ENCODE results near the gene ADGRB3.

Gene ADGRB3

DNA sequence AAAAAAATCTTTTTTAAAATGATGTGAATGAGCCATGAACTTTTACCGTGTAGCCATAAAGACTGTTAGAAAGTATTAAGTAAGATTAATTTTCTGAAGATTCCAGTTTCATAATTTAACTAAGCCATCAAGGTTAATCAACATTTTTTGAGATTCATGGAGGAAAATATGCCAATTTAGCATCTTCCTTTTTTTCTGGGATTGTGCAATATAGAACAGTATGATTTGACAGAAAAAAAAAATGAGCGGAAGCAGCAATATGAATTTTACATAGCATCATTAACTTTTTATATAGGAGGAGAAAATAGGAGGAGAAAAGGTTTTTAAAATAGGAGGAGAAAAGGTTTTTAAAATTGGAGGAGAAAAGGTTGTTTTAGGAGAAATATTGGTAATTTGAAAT lies 306.3 kb downstream of the ADGRB3 start:
- Histone ChIP-seq H3K23ac (ENCODE audit: low read depth, low read length, poor library complexity) (no peak overlapping the region), H3K4me3 (ENCODE audit: low read length in 2 of 2) (no peak overlapping the region), H3K4me1 (ENCODE audit: control insufficient read depth in 2 of 2, insufficient read depth in 1 of 2, low read depth in 1 of 2, low read length in 2 of 2) (no peaks in the 10 kb centered on the region), H3K14ac (ENCODE audit: low read length) (no peak overlapping the region), H2BK15ac (ENCODE audit: low read length) (no peak overlapping the region), H3K9me3 (replicated peaks in 1 of 2; ENCODE audit: control insufficient read depth in 2 of 2, insufficient read depth in 1 of 2, low read depth in 1 of 2, low read length in 2 of 2) (no peaks in the 10 kb centered on the region), H4K8ac (ENCODE audit: low read depth, low read length) (no peak overlapping the region), H3K18ac (ENCODE audit: low read length) (no peak overlapping the region), H2BK120ac (ENCODE audit: low read depth, low read length) (no peak overlapping the region), H2AK5ac (ENCODE audit: low read depth, low read length) (no peak overlapping the region), H3K79me1 (ENCODE audit: low read depth, low read length) (no peaks in the 10 kb centered on the region), H3K4me2 (ENCODE audit: insufficient read depth, low read length, poor library complexity, severe bottlenecking) (no peak overlapping the region), H3K36me3 (replicated peaks in 1 of 2; ENCODE audit: control insufficient read depth in 2 of 2, insufficient read depth in 2 of 2, low read length in 2 of 2) (no peaks in the 10 kb centered on the region), H2BK5ac (ENCODE audit: low read length) (no peak overlapping the region), H3K9ac (ENCODE audit: low read depth, low read length, poor library complexity) (no peak overlapping the region), H3K4ac (ENCODE audit: low read length) (no peak overlapping the region), H3K27ac (replicated peaks; ENCODE audit: low read length) (no peak overlapping the region), H4K91ac (ENCODE audit: low read depth, low read length, poor library complexity) (no peak overlapping the region), H2BK12ac (ENCODE audit: low read length) (no peak overlapping the region), H2AFZ (ENCODE audit: low read length) (no peak overlapping the region), H3K27me3 (ENCODE audit: control insufficient read depth in 3 of 3, insufficient read depth in 3 of 3, low read depth in 1 of 3, low read length in 3 of 3) (no peaks in the 10 kb centered on the region)
- no CpG with 5 or more reads among the region's 2 CpGs for WGBS, 2 donors (ENCODE audit: extremely low coverage in 2 of 2, insufficient read length in 2 of 2, insufficient replicate concordance in 1 of 2)
- DNase-seq (ENCODE audit: low spot score) = no peak

DNA sequence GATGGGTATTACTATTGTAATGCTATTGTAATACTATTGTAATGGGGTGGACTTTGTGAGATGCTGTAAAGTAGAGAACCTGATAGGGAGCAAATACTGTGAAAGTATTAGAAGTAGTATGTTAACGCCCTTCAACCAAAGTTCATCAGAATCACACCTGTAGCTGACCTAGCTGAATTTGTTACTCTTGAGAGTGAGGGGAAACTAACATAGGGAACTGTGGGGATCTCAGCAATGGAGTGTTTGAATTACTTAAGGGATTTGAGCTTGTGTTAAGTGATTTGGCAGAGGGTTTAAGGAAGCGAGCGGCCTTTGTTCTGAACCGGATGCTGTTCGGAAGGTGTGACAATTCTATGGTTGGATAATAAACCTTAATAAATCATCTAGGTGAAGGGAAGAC lies 312.6 kb downstream of the ADGRB3 start:
- no peak overlapping the region for H3K4me2 ChIP-seq (ENCODE audit: insufficient read depth, low read length, poor library complexity, severe bottlenecking)
- no peak overlapping the region for H2AK5ac ChIP-seq (ENCODE audit: low read depth, low read length)
- no peak overlapping the region for H2BK15ac ChIP-seq (ENCODE audit: low read length)
- no peak overlapping the region for H4K8ac ChIP-seq (ENCODE audit: low read depth, low read length)
- no peak overlapping the region for H2BK120ac ChIP-seq (ENCODE audit: low read depth, low read length)
- H3K9ac ChIP-seq (ENCODE audit: low read depth, low read length, poor library complexity) = no peak overlapping the region
- H3K27me3 ChIP-seq (ENCODE audit: control insufficient read depth in 3 of 3, insufficient read depth in 3 of 3, low read depth in 1 of 3, low read length in 3 of 3) = no peaks in the 10 kb centered on the region
- H3K4me3 ChIP-seq (ENCODE audit: low read length in 2 of 2) = no peak overlapping the region
- H3K36me3 ChIP-seq (replicated peaks in 1 of 2; ENCODE audit: control insufficient read depth in 2 of 2, insufficient read depth in 2 of 2, low read length in 2 of 2) = no peaks in the 10 kb centered on the region
- H3K9me3 ChIP-seq (replicated peaks in 1 of 2; ENCODE audit: control insufficient read depth in 2 of 2, insufficient read depth in 1 of 2, low read depth in 1 of 2, low read length in 2 of 2) = no peaks in the 10 kb centered on the region
- H4K91ac ChIP-seq (ENCODE audit: low read depth, low read length, poor library complexity) = no peak overlapping the region
- no peaks in the 10 kb centered on the region for H3K79me1 ChIP-seq (ENCODE audit: low read depth, low read length)
- H3K4ac ChIP-seq (ENCODE audit: low read length) = no peak overlapping the region
- H2BK5ac ChIP-seq (ENCODE audit: low read length) = no peak overlapping the region
- WGBS, 2 donors (ENCODE audit: extremely low coverage in 2 of 2, insufficient read length in 2 of 2, insufficient replicate concordance in 1 of 2) = no CpG with 5 or more reads among the region's 5 CpGs
- H3K27ac ChIP-seq (replicated peaks; ENCODE audit: low read length) = no peak overlapping the region
- peaks cover 2 to 3% of the 10 kb centered on the region in 2 donors for H3K4me1 ChIP-seq (ENCODE audit: control insufficient read depth in 2 of 2, insufficient read depth in 1 of 2, low read depth in 1 of 2, low read length in 2 of 2)
- H3K18ac ChIP-seq (ENCODE audit: low read length) = no peak overlapping the region
- DNase-seq (ENCODE audit: low spot score) = no peak
- no peak overlapping the region for H3K14ac ChIP-seq (ENCODE audit: low read length)
- no peak overlapping the region for H2AFZ ChIP-seq (ENCODE audit: low read length)
- H2BK12ac ChIP-seq (ENCODE audit: low read length) = no peak overlapping the region
- H3K23ac ChIP-seq (ENCODE audit: low read depth, low read length, poor library complexity) = no peak overlapping the region

DNA sequence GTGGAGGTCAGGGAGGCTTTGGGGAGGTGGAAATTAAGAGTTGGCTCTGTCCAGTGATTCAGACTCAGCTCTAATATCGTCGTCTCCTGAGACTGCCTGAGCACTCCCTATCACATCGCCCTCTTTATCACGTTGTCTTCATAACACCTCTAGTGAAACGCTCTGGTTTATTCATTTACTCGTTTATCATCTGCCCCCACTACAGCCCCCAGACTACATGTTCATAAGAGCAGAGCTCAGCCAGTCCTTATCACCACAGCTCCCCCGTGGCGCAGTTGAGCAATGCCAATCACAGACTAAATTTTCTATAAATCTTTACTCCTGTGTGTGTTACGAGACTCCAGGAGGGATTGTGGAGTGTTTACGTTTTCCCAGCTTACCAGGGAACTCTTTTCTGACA lies 316.2 kb downstream of the ADGRB3 start:
- Histone ChIP-seq H2AFZ (ENCODE audit: low read length) (no peak overlapping the region), H3K79me1 (ENCODE audit: low read depth, low read length) (no peaks in the 10 kb centered on the region), H3K36me3 (replicated peaks in 1 of 2; ENCODE audit: control insufficient read depth in 2 of 2, insufficient read depth in 2 of 2, low read length in 2 of 2) (peaks cover 0 to 4% of the 10 kb centered on the region in 2 donors), H4K91ac (ENCODE audit: low read depth, low read length, poor library complexity) (no peak overlapping the region), H2AK5ac (ENCODE audit: low read depth, low read length) (no peak overlapping the region), H3K4me2 (ENCODE audit: insufficient read depth, low read length, poor library complexity, severe bottlenecking) (no peak overlapping the region), H2BK15ac (ENCODE audit: low read length) (no peak overlapping the region), H3K4me3 (ENCODE audit: low read length in 2 of 2) (no peak overlapping the region), H2BK120ac (ENCODE audit: low read depth, low read length) (no peak overlapping the region), H3K27ac (replicated peaks; ENCODE audit: low read length) (no peak overlapping the region), H3K9ac (ENCODE audit: low read depth, low read length, poor library complexity) (no peak overlapping the region), H3K23ac (ENCODE audit: low read depth, low read length, poor library complexity) (no peak overlapping the region), H2BK5ac (ENCODE audit: low read length) (no peak overlapping the region), H3K9me3 (replicated peaks in 1 of 2; ENCODE audit: control insufficient read depth in 2 of 2, insufficient read depth in 1 of 2, low read depth in 1 of 2, low read length in 2 of 2) (no peaks in the 10 kb centered on the region), H4K8ac (ENCODE audit: low read depth, low read length) (no peak overlapping the region), H3K4ac (ENCODE audit: low read length) (no peak overlapping the region), H3K4me1 (ENCODE audit: control insufficient read depth in 2 of 2, insufficient read depth in 1 of 2, low read depth in 1 of 2, low read length in 2 of 2) (peaks cover 2 to 3% of the 10 kb centered on the region in 2 donors), H3K14ac (ENCODE audit: low read length) (no peak overlapping the region), H3K18ac (ENCODE audit: low read length) (no peak overlapping the region), H3K27me3 (ENCODE audit: control insufficient read depth in 3 of 3, insufficient read depth in 3 of 3, low read depth in 1 of 3, low read length in 3 of 3) (no peaks in the 10 kb centered on the region), H2BK12ac (ENCODE audit: low read length) (no peak overlapping the region)
- no peak for DNase-seq (ENCODE audit: low spot score)
- no CpG with 5 or more reads among the region's 10 CpGs for WGBS, 2 donors (ENCODE audit: extremely low coverage in 2 of 2, insufficient read length in 2 of 2, insufficient replicate concordance in 1 of 2)

DNA sequence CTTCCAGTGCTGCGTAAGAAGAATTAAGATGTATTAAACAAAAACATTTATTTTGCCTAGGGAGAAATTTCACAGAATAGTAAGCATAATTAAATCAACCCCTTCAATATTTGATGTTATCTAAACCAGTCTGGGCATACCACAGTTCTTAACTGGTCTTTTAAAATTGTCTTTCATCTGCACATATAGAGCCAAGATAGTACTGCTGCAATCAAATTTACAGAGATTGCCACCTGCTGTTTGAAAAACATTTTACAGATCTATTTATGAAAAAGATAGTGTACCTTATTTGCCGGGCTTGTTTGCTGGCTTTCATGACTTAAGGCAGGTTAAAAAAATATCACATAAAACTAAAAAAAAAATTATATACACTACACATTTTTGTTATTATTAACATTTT lies 323.2 kb downstream of the ADGRB3 start:
- no peak overlapping the region for H3K4me3 ChIP-seq (ENCODE audit: low read length in 2 of 2)
- H3K27ac ChIP-seq (replicated peaks; ENCODE audit: low read length) = no peak overlapping the region
- H3K9me3 ChIP-seq (replicated peaks in 1 of 2; ENCODE audit: control insufficient read depth in 2 of 2, insufficient read depth in 1 of 2, low read depth in 1 of 2, low read length in 2 of 2) = no peaks in the 10 kb centered on the region
- H3K4ac ChIP-seq (ENCODE audit: low read length) = no peak overlapping the region
- H4K91ac ChIP-seq (ENCODE audit: low read depth, low read length, poor library complexity) = no peak overlapping the region
- no peak overlapping the region for H2AFZ ChIP-seq (ENCODE audit: low read length)
- no peak for DNase-seq (ENCODE audit: low spot score)
- no peak overlapping the region for H2BK5ac ChIP-seq (ENCODE audit: low read length)
- WGBS, 2 donors (ENCODE audit: extremely low coverage in 2 of 2, insufficient read length in 2 of 2, insufficient replicate concordance in 1 of 2) = no CpG with 5 or more reads among the region's 2 CpGs
- H3K27me3 ChIP-seq (ENCODE audit: control insufficient read depth in 3 of 3, insufficient read depth in 3 of 3, low read depth in 1 of 3, low read length in 3 of 3) = no peaks in the 10 kb centered on the region
- no peak overlapping the region for H3K18ac ChIP-seq (ENCODE audit: low read length)
- H3K14ac ChIP-seq (ENCODE audit: low read length) = no peak overlapping the region
- no peaks in the 10 kb centered on the region for H3K4me1 ChIP-seq (ENCODE audit: control insufficient read depth in 2 of 2, insufficient read depth in 1 of 2, low read depth in 1 of 2, low read length in 2 of 2)
- H4K8ac ChIP-seq (ENCODE audit: low read depth, low read length) = no peak overlapping the region
- H3K79me1 ChIP-seq (ENCODE audit: low read depth, low read length) = no peaks in the 10 kb centered on the region
- no peak overlapping the region for H2BK12ac ChIP-seq (ENCODE audit: low read length)
- no peak overlapping the region for H3K23ac ChIP-seq (ENCODE audit: low read depth, low read length, poor library complexity)
- H2BK120ac ChIP-seq (ENCODE audit: low read depth, low read length) = no peak overlapping the region
- no peak overlapping the region for H2AK5ac ChIP-seq (ENCODE audit: low read depth, low read length)
- H3K36me3 ChIP-seq (replicated peaks in 1 of 2; ENCODE audit: control insufficient read depth in 2 of 2, insufficient read depth in 2 of 2, low read length in 2 of 2) = peaks cover 0 to 4% of the 10 kb centered on the region in 2 donors
- no peak overlapping the region for H2BK15ac ChIP-seq (ENCODE audit: low read length)
- no peak overlapping the region for H3K9ac ChIP-seq (ENCODE audit: low read depth, low read length, poor library complexity)
- H3K4me2 ChIP-seq (ENCODE audit: insufficient read depth, low read length, poor library complexity, severe bottlenecking) = no peak overlapping the region

All from neuronal stem cell (in vitro differentiated cells).